Neural progenitor cell (in vitro differentiated cells): ENCODE data around the gene CHAC1.

Experiments
- CTCF ChIP-seq: fragments of 200-600 bp; sonication (generic); IDR thresholded peaks from 2 replicates; pipeline ENCODE4 v1.5.1; 2017; ENCODE audit warnings: antibody characterized with exemption, mild to moderate bottlenecking
- EZH2phosphoT487 ChIP-seq: fragments of 200-600 bp; sonication (generic); IDR thresholded peaks from 2 replicates; pipeline ENCODE4 v1.6.1; 2017; ENCODE audit warnings: antibody characterized with exemption

- TF ChIP-seq CTCF: no peak
- TF ChIP-seq EZH2phosphoT487: no peak
Observed at GRCh38 chr15:40990080-40990479, 36.8 kb downstream of the CHAC1 start.
